OCI-LY7 (cell line): Measurements from ENCODE around the gene DNAH3. TPM values are rescaled to one million over a fixed set of nuclear protein-coding genes. Genes with fewer than 3 reads are reported as not detected.

Experiments
- BruUV-seq: library from RNA; stranded (reverse); fragments of 400-500 nt; replicated peaks from 2 replicates; lab custom pipeline; 2021; lab: Mats Ljungman, UMichigan
- CTCF ChIA-PET: fragments of 300-600 bp; sonication (Branson Sonifier 250); formaldehyde crosslinking; loops from one replicate; lab custom pipeline; 2022; ENCODE audit warnings: antibody characterized with exemption; ENCODE audit not compliant: unreplicated experiment; lab: Charles Lee
- POLR2A ChIA-PET: fragments of 300-600 bp; sonication (Branson Sonifier 250); formaldehyde crosslinking; loops from one replicate; lab custom pipeline; 2022; ENCODE audit warnings: antibody characterized with exemption; lab: Charles Lee
- DNase-seq: peaks from one replicate; pipeline ENCODE4 v3.0.0-alpha.2; 2015; ENCODE audit warnings: low spot score
- H2AFZ ChIP-seq: fragments of 200-600 bp; sonication (generic), shearing (Covaris generic); 2 replicates; pipeline ENCODE4 v1.6.1; 2014; ENCODE audit warnings: mild to moderate bottlenecking, antibody characterized with exemption, low read length, moderate library complexity
- H3K27ac ChIP-seq: fragments of 200-600 bp; sonication (generic); 2 replicates; pipeline ENCODE4 v1.5.1; 2014; ENCODE audit warnings: mixed run types, low read depth, mild to moderate bottlenecking, moderate library complexity, low read length, inconsistent platforms; ENCODE audit not compliant: poor library complexity, severe bottlenecking
- H3K36me3 ChIP-seq: fragments of 200-600 bp; sonication (generic); 2 replicates; pipeline ENCODE4 v1.6.1; 2014; ENCODE audit warnings: mild to moderate bottlenecking, antibody characterized with exemption, low read length, moderate library complexity, mixed read lengths; ENCODE audit not compliant: insufficient read depth
- H3K4me1 ChIP-seq: fragments of 200-600 bp; sonication (generic); 2 replicates; pipeline ENCODE4 v1.5.1; 2014; ENCODE audit warnings: mild to moderate bottlenecking, low read length; ENCODE audit not compliant: insufficient read depth, poor library complexity, severe bottlenecking
- H3K4me2 ChIP-seq: fragments of 200-600 bp; sonication (generic); 2 replicates; pipeline ENCODE4 v1.6.1; 2014; ENCODE audit warnings: mild to moderate bottlenecking, low read length
- H3K4me3 ChIP-seq: fragments of 200-600 bp; sonication (generic); 2 replicates; pipeline ENCODE4 v1.5.1; 2014; ENCODE audit warnings: mild to moderate bottlenecking, low read depth, low read length; ENCODE audit not compliant: poor library complexity, severe bottlenecking
- H3K79me2 ChIP-seq: fragments of 200-600 bp; sonication (generic); 2 replicates; pipeline ENCODE4 v1.6.1; 2016; ENCODE audit warnings: low read depth, mild to moderate bottlenecking, low read length, moderate library complexity, mixed read lengths; ENCODE audit not compliant: insufficient read depth
- H3K9me2 ChIP-seq: fragments of 200-600 bp; sonication (generic); 2 replicates; pipeline ENCODE4 v1.6.1; 2016; ENCODE audit warnings: mild to moderate bottlenecking, low read length, mixed read lengths; ENCODE audit not compliant: insufficient read depth
- H3K9me3 ChIP-seq: fragments of 200-600 bp; sonication (generic); 2 replicates; pipeline ENCODE4 v1.6.1; 2014; ENCODE audit warnings: mild to moderate bottlenecking, mixed run types, low read length, mixed read lengths
- H4K20me1 ChIP-seq: fragments of 200-600 bp; sonication (generic); 2 replicates; pipeline ENCODE4 v1.6.1; 2014; ENCODE audit warnings: mild to moderate bottlenecking, antibody characterized with exemption, low read length, moderate library complexity, mixed read lengths; ENCODE audit not compliant: insufficient read depth
- EZH2phosphoT487 ChIP-seq: fragments of 200-600 bp; sonication (generic); IDR thresholded peaks from 2 replicates; pipeline ENCODE4 v1.6.1; 2018; ENCODE audit warnings: low read depth, borderline replicate concordance, mild to moderate bottlenecking, mixed run types, antibody characterized with exemption, low read length, moderate library complexity, mixed read lengths
- intact Hi-C: fragments of 100-400 bp; cut with micrococcal nuclease; formaldehyde crosslinking; loops from one replicate; pipeline ENCODE4 v1.10.0; 2022; ENCODE audit not compliant: unreplicated experiment
- total RNA-seq, 2 experiments: library from RNA; depleted of rRNA in 1 of 2; stranded (reverse); fragments of >200 nt in 1 of 2; shearing (Covaris generic) in 1 of 2; gene quantifications; 2 replicates each; pipeline ENCODE4 v1.2.3, GENCODE V29; 2014 to 2022
- TF ChIP-seq, protein P1 (sequence below): fragments of 200-600 bp; sonication (generic); conservative IDR thresholded peaks from 2 replicates; pipeline ENCODE4 v1.5.1; 2014; ENCODE audit warnings: mild to moderate bottlenecking, antibody characterized with exemption, low read length, moderate library complexity, mixed read lengths

Gene DNAH3
- total RNA-seq, 2 experiments from 2014 or later: not detected

DNA sequence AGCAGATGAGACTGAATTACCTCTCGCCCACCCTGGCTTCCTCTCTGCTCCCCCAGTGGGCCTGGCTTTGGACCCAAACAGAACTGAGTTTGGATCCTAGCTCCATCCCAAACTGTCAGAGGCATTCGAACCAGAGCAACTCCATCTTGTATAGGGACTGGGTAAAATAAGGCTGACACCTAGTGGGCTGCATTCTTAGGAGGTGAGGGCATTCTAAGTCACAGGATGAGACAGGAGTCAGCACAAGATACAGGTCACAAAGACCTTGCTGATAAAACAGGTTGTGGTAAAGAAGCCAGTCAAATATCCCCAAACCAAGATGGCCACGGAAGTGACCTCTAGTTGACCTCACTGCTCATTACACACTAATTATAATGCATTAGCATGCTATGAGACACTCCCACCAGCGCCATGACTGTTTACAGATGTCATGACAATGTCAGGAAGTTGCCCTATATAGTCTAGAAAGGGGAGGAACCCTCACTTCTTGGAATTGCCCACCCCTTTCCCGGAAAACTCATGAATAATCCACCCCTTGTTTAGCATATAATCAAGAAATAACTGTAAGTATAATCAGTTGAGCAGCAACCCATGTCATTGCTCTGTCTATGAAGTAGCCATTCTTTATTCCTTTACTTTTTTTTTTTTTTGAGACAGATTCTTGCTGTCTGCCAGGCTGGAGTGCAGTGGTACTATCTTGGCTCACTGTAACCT is 205.6 kb downstream of the DNAH3 start:
- Histone ChIP-seq H3K79me2 (no peaks in the 10 kb centered on the region), H3K4me2 (no peak overlapping the region), H3K27ac (no peak overlapping the region), H3K4me1 (no peaks in the 10 kb centered on the region), H3K9me3 (no peaks in the 10 kb centered on the region), H4K20me1 (no peaks in the 10 kb centered on the region), H3K4me3 (no peak overlapping the region), H3K9me2 (no peaks in the 10 kb centered on the region), H2AFZ (no peak overlapping the region), H3K36me3 (no peaks in the 10 kb centered on the region)
- POLR2A ChIA-PET: no interaction called here
- CTCF ChIA-PET: no interaction called here
- DNase-seq: peak; percentile 29
- TF ChIP-seq, protein P1, sequence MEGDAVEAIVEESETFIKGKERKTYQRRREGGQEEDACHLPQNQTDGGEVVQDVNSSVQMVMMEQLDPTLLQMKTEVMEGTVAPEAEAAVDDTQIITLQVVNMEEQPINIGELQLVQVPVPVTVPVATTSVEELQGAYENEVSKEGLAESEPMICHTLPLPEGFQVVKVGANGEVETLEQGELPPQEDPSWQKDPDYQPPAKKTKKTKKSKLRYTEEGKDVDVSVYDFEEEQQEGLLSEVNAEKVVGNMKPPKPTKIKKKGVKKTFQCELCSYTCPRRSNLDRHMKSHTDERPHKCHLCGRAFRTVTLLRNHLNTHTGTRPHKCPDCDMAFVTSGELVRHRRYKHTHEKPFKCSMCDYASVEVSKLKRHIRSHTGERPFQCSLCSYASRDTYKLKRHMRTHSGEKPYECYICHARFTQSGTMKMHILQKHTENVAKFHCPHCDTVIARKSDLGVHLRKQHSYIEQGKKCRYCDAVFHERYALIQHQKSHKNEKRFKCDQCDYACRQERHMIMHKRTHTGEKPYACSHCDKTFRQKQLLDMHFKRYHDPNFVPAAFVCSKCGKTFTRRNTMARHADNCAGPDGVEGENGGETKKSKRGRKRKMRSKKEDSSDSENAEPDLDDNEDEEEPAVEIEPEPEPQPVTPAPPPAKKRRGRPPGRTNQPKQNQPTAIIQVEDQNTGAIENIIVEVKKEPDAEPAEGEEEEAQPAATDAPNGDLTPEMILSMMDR: peak; percentile 65
- TF ChIP-seq EZH2phosphoT487: no peak
- intact Hi-C loops: loop anchor here (1.0 kb wide), 1 partner anchor 95 kb away; no protein-coding TSS in a partner anchor
- no TSS peak for BruUV-seq

GRCh38 chr16:20942256-20942655 is 208.4 kb downstream of the DNAH3 start:
- POLR2A ChIA-PET: interaction anchor here (0.7 to 0.8 kb wide), 2 partner anchors 23 to 48 kb away, joined by 3 to 4 read pairs; no protein-coding TSS in a partner anchor
- no peaks in the 10 kb centered on the region for H3K36me3 ChIP-seq
- DNase-seq: no peak
- H3K27ac ChIP-seq: no peak overlapping the region
- H3K9me2 ChIP-seq: no peaks in the 10 kb centered on the region
- no TSS peak for BruUV-seq
- H4K20me1 ChIP-seq: no peaks in the 10 kb centered on the region
- CTCF ChIA-PET: no interaction called here
- H3K79me2 ChIP-seq: no peaks in the 10 kb centered on the region
- H2AFZ ChIP-seq: no peak overlapping the region
- no peaks in the 10 kb centered on the region for H3K9me3 ChIP-seq
- H3K4me2 ChIP-seq: no peak overlapping the region
- H3K4me1 ChIP-seq: no peaks in the 10 kb centered on the region
- H3K4me3 ChIP-seq: no peak overlapping the region
- intact Hi-C loops: no loop called here
- no peak for TF ChIP-seq EZH2phosphoT487
- TF ChIP-seq, protein P1: no peak

DNA sequence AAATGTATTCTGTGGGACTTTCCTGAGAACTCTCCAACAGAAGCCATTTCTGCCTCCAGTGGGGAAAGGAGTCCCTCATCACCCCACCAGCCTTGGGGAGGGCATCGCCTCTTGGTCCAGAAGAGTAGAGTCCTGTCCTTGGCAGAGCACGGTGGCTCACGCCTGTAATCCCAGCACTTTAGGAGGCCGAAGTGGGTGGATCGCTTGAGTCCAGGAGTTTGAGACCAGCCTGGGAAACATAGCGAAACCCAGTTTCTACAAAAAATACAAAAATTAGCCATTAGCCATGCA is 209.1 kb downstream of the DNAH3 start:
- ChIA-PET POLR2A (interaction anchor here (0.8 kb wide), 1 partner anchor 22 kb away, joined by 3 read pairs; no protein-coding TSS in a partner anchor), CTCF (no interaction called here)
- no peak for DNase-seq
- H2AFZ ChIP-seq: no peak overlapping the region
- H3K4me2 ChIP-seq: no peak overlapping the region
- no peaks in the 10 kb centered on the region for H4K20me1 ChIP-seq
- no peaks in the 10 kb centered on the region for H3K9me3 ChIP-seq
- no peaks in the 10 kb centered on the region for H3K79me2 ChIP-seq
- intact Hi-C loops: no loop called here
- H3K36me3 ChIP-seq: no peaks in the 10 kb centered on the region
- no peaks in the 10 kb centered on the region for H3K9me2 ChIP-seq
- no peaks in the 10 kb centered on the region for H3K4me1 ChIP-seq
- no TSS peak for BruUV-seq
- H3K27ac ChIP-seq: no peak overlapping the region
- no peak for TF ChIP-seq EZH2phosphoT487
- TF ChIP-seq, protein P1: no peak
- H3K4me3 ChIP-seq: no peak overlapping the region
